ENCODE measurements around the gene PKDCC. TPM values are rescaled to one million over a fixed set of nuclear protein-coding genes. Genes with fewer than 3 reads are reported as not detected.
"Not testable (repeated sequence)": the region's sequence is repeated elsewhere in the genome, so short reads cannot be mapped to it uniquely, and the experiment has no call there.

Gene PKDCC
- total RNA-seq, 1 experiment from 2014 or later = 4.1 TPM

GRCh38 chr2:42030200-42030759, 17.5 kb upstream of the PKDCC start:
- no peak for DNase-seq (ENCODE audit: low read depth)

- no peak for DNase-seq (ENCODE audit: low read depth)
Measured at GRCh38 chr2:42030829-42031228, 17.0 kb upstream of the PKDCC start.

GRCh38 chr2:42031281-42032223, 16.3 kb upstream of the PKDCC start:
- no peak for DNase-seq (ENCODE audit: low read depth)

- no peak for DNase-seq (ENCODE audit: low read depth)
Measured at GRCh38 chr2:42032224-42032620, 15.6 kb upstream of the PKDCC start.

- no peak for DNase-seq (ENCODE audit: low read depth)
Measured at GRCh38 chr2:42032745-42033144, 15.1 kb upstream of the PKDCC start.

GRCh38 chr2:42034096-42034495, 13.7 kb upstream of the PKDCC start:
- not testable (repeated sequence) for DNase-seq (ENCODE audit: low read depth)

- no peak for DNase-seq (ENCODE audit: low read depth)
Measured at GRCh38 chr2:42035241-42035640, 12.6 kb upstream of the PKDCC start.

GRCh38 chr2:42036413-42036812, 11.4 kb upstream of the PKDCC start:
- DNase-seq (ENCODE audit: low read depth) = no peak

- no peak for DNase-seq (ENCODE audit: low read depth)
Measured at GRCh38 chr2:42036940-42037339, 10.9 kb upstream of the PKDCC start.

GRCh38 chr2:42040643-42041278, 7.1 kb upstream of the PKDCC start:
- no peak for DNase-seq (ENCODE audit: low read depth)

GRCh38 chr2:42041377-42042127, 6.3 kb upstream of the PKDCC start:
- no peak for DNase-seq (ENCODE audit: low read depth)

GRCh38 chr2:42042631-42043355, 5.0 kb upstream of the PKDCC start:
- DNase-seq (ENCODE audit: low read depth) = no peak

- no peak for DNase-seq (ENCODE audit: low read depth)
Measured at GRCh38 chr2:42043789-42044394, 3.9 kb upstream of the PKDCC start.

GRCh38 chr2:42044939-42045338, 2.9 kb upstream of the PKDCC start:
- no peak for DNase-seq (ENCODE audit: low read depth)

GRCh38 chr2:42045352-42045751, 2.5 kb upstream of the PKDCC start:
- DNase-seq (ENCODE audit: low read depth) = no peak

- DNase-seq (ENCODE audit: low read depth) = no peak
Measured at GRCh38 chr2:42045848-42046748, 1.7 kb upstream of the PKDCC start.

GRCh38 chr2:42046819-42047487, 868 bp upstream of the PKDCC start:
- no peak for DNase-seq (ENCODE audit: low read depth)

- no peak for DNase-seq (ENCODE audit: low read depth)
Measured at GRCh38 chr2:42048299-42049220, 739 bp downstream of the PKDCC start.

All from M059J (cell line).